Panc1 (cell line): ENCODE results near the gene ABCC3. TPM values are rescaled to one million over a fixed set of nuclear protein-coding genes. Genes with fewer than 3 reads are reported as not detected.

Source experiments
- ATAC-seq: fragments of 200-7000 bp; cut with Tn5 transposase; 2 replicates; pipeline ENCODE4 v1.9.1; 2020; ENCODE audit warnings: mild to moderate bottlenecking, moderate library complexity
- BruUV-seq: library from RNA; stranded (reverse); fragments of 400-500 nt; replicated peaks from 2 replicates; lab custom pipeline; 2021; lab: Mats Ljungman, UMichigan
- CTCF ChIA-PET: fragments of 300-600 bp; sonication (Branson Sonifier 250); formaldehyde crosslinking; loops from one replicate; lab custom pipeline; 2022; ENCODE audit warnings: antibody characterized with exemption; lab: Charles Lee
- POLR2A ChIA-PET: fragments of 300-600 bp; sonication (Branson Sonifier 250); formaldehyde crosslinking; loops from one replicate; lab custom pipeline; 2022; ENCODE audit warnings: antibody characterized with exemption; lab: Charles Lee
- DNase-seq: peaks from one replicate; pipeline ENCODE4 v3.0.0-alpha.2; 2010; ENCODE audit warnings: low read depth, low spot score
- H3K27ac ChIP-seq: 2 replicates; pipeline ENCODE4 v1.5.1; 2011; ENCODE audit warnings: mild to moderate bottlenecking, low read length, inconsistent platforms
- H3K27me3 ChIP-seq: fragments of 200-500 bp; sonication (Bioruptor generic); 2 replicates; pipeline ENCODE4 v1.6.0; 2014; ENCODE audit warnings: low read length, inconsistent platforms; ENCODE audit not compliant: control insufficient read depth, insufficient read depth
- H3K36me3 ChIP-seq: fragments of 200-500 bp; sonication (Bioruptor generic); 2 replicates; pipeline ENCODE4 v1.5.1; 2014; ENCODE audit warnings: inconsistent platforms, mild to moderate bottlenecking, low read length, moderate library complexity; ENCODE audit not compliant: control insufficient read depth, insufficient read depth
- H3K4me1 ChIP-seq: 2 replicates; pipeline ENCODE4 v1.5.1; 2011; ENCODE audit warnings: inconsistent platforms, mild to moderate bottlenecking, low read length, moderate library complexity; ENCODE audit not compliant: control insufficient read depth, insufficient read depth
- H3K4me3 ChIP-seq, 2 experiments: 2 replicates each; pipeline ENCODE4 v1.5.1; 2011 to 2012; ENCODE audit warnings: low read depth in 2 of 2, low read length in 2 of 2, mild to moderate bottlenecking in 2 of 2, inconsistent platforms in 1 of 2, moderate library complexity in 1 of 2
- H3K9me3 ChIP-seq: fragments of 200-500 bp; sonication (Bioruptor generic); 2 replicates; pipeline ENCODE4 v1.5.1; 2014; ENCODE audit warnings: low read depth, mild to moderate bottlenecking, inconsistent platforms, low read length, moderate library complexity; ENCODE audit not compliant: control insufficient read depth, insufficient read depth
- CTCF ChIP-seq: fragments of 450-650 bp; IDR thresholded peaks from 2 replicates; pipeline ENCODE4 v1.5.1; 2017; ENCODE audit warnings: mild to moderate bottlenecking
- POLR2AphosphoS5 ChIP-seq: IDR thresholded peaks from 2 replicates; pipeline ENCODE4 v1.6.1; 2012; ENCODE audit warnings: mild to moderate bottlenecking, low read depth, low read length, moderate library complexity
- REST ChIP-seq, 2 experiments: IDR thresholded peaks; 2 replicates each; pipeline ENCODE4 v1.6.1; 2011 to 2012; ENCODE audit warnings: low read depth in 2 of 2, control low read depth in 1 of 2, low read length in 1 of 2, mild to moderate bottlenecking in 1 of 2, moderate library complexity in 1 of 2; ENCODE audit not compliant: insufficient read depth in 1 of 2
- SIN3A ChIP-seq: IDR thresholded peaks from 2 replicates; pipeline ENCODE4 v1.6.1; 2012; ENCODE audit warnings: low read depth, mild to moderate bottlenecking, low read length, moderate library complexity, borderline replicate concordance; ENCODE audit not compliant: insufficient read depth
- TCF7L2 ChIP-seq: IDR thresholded peaks from 2 replicates; pipeline ENCODE4 v1.6.1; 2011; ENCODE audit warnings: mild to moderate bottlenecking, low read depth, low read length, inconsistent platforms
- in situ Hi-C: cut with HindIII; loops from 2 replicates; pipeline ENCODE4 v1.10.0; 2016; ENCODE audit warnings: low sequenced_read_pairs, low pct_unique_long_range_greater_than_20kb
- intact Hi-C: fragments of 100-400 bp; cut with micrococcal nuclease; formaldehyde crosslinking; loops from one replicate; pipeline ENCODE4 v1.10.0; 2022; ENCODE audit not compliant: unreplicated experiment
- total RNA-seq: library from RNA; stranded (reverse); gene quantifications from one replicate; pipeline ENCODE4 v1.2.1, GENCODE V29; 2021; ENCODE audit not compliant: unreplicated experiment

Gene ABCC3
- total RNA-seq, 1 experiment from 2014 or later, result 128 TPM

- ChIA-PET CTCF (no interaction called here), POLR2A (no interaction called here)
- Histone ChIP-seq H3K27ac (no peak overlapping the region), H3K9me3 (no peaks in the 10 kb centered on the region), H3K36me3 (peaks cover 51% of the 10 kb centered on the region), H3K4me3 (no peak overlapping the region), H3K27me3 (no peaks in the 10 kb centered on the region), H3K4me1 (no peaks in the 10 kb centered on the region)
- TF ChIP-seq CTCF (no peak), SIN3A (no peak), REST (IDR thresholded peaks at IDR 0.05; ENCODE audit: insufficient read depth in 1 of 2, low read depth in 2 of 2, low read length in 1 of 2) (no peak), POLR2AphosphoS5 (no peak), TCF7L2 (no peak)
- ATAC-seq (no peak), DNase-seq (no peak)
- BruUV-seq, result no TSS peak
- in situ Hi-C loops (no loop called here), intact Hi-C loops (no loop called here)
Observed at GRCh38 chr17:50739098-50739497, 104.4 kb downstream of the ABCC3 start.

Other genes with a start within 250 kb of the ABCC3 start
- 167 TPM for gene LRRC59, start 237.4 kb upstream of the ABCC3 start, total RNA-seq
- gene ACSF2, start 208.7 kb upstream of the ABCC3 start, total RNA-seq, result 17.2 TPM
- gene CHAD, start 166.0 kb upstream of the ABCC3 start, total RNA-seq, result not detected
- gene RSAD1, start 156.0 kb upstream of the ABCC3 start, total RNA-seq, result 40.2 TPM
- gene MYCBPAP, start 126.4 kb upstream of the ABCC3 start, total RNA-seq, result 2.2 TPM
- 0.92 TPM for gene EPN3, start 102.1 kb upstream of the ABCC3 start, total RNA-seq
- 82.2 TPM for gene SPATA20, start 87.7 kb upstream of the ABCC3 start, total RNA-seq
- gene CACNA1G, start 74.2 kb upstream of the ABCC3 start, total RNA-seq, result 10.0 TPM
- gene ANKRD40, start 73.0 kb downstream of the ABCC3 start, total RNA-seq, result 57.2 TPM
- gene LUC7L3, start 84.7 kb downstream of the ABCC3 start, total RNA-seq, result 136 TPM
- gene ANKRD40CL, start 132.6 kb downstream of the ABCC3 start, total RNA-seq, result not detected
- 0.05 TPM for gene WFIKKN2, start 200.7 kb downstream of the ABCC3 start, total RNA-seq
- 117 TPM for gene TOB1, start 231.5 kb downstream of the ABCC3 start, total RNA-seq